GM19452 (cell line): Measurements from ENCODE around the gene CCNA1.
A peak's percentile ranks its signal among the peaks of the same experiment; 100 is the strongest.

Experiments
- ATAC-seq: cut with Tn5 transposase; IDR thresholded peaks from one replicate; pipeline ENCODE4 v1.9.1; 2021; ENCODE audit not compliant: unreplicated experiment

Gene CCNA1

DNA sequence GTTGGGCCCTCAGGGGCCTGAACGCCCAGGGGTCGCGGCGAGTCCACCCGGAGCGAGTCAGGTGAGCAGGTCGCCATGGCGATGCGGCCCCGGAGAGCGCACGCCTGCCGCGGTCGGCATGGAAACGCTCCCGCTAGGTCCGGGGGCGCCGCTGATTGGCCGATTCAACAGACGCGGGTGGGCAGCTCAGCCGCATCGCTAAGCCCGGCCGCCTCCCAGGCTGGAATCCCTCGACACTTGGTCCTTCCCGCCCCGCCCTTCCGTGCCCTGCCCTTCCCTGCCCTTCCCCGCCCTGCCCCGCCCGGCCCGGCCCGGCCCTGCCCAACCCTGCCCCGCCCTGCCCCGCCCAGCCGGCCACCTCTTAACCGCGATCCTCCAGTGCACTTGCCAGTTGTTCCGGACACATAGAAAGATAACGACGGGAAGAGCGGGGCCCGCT, at the start of gene CCNA1:
CCNA1 (plus strand) TSS at position 390 of the 439 bp plus-strand sequence. CDS start 562 bp downstream, outside the sequence.
- ATAC-seq: no peak

DNA sequence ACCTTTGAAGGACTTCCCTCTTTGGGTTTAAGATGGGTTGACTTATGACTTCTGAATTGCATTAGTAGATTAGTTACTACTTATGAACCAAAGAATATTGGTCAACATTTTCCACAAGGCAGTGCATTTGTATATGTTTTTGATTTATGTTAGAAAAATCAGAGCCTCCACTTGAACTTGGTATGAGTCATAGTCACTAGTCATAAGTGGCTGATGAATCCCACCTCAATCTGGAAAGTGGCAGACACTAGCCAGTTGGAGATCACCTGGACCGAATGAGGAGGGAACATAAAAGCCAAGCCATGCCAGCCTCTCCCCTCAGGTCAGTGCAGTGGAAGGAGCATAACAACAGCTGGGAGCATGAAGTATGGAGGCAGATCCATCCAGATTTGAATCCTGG, 46.8 kb upstream of the CCNA1 start:
- no peak for ATAC-seq

DNA sequence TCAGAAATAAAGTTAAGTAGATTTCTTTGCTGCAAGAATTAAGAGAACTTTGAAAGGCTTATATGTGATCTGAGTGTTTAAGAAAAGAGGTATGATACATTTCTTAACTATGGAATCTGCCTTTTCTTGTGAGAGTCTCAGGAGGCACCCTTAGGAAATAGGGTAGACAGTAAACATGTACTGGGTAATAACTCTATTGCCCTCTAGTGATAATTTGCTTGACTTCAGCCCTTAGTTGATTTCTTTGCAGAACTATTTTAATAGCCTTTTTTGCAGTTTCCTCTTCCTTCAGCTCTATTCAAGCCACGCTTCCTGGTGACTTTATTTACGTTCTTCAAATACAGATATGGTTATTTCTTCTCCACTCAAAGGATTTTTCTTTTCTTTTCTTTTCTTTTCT, 37.0 kb upstream of the CCNA1 start:
- ATAC-seq: no peak

DNA sequence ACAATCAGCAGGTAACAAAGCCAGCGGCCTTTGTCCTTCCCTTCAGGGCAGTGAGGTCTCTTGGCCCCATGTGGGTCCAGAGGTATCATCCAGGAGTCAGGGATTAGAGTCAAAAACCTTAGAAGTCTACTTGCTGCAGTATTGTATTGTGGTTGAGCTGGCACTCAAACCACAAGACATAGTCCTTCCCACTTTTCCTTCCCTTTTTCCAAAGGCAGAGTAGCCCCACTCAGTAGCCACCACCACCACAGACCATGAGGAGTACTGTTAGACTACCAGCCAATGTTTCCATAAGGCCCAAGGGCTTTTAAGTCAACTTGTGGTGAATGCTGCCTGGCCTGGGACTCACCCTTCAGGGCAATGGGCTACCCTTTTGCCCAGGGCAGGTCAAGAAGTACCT, 27.1 kb upstream of the CCNA1 start:
- ATAC-seq: no peak

DNA sequence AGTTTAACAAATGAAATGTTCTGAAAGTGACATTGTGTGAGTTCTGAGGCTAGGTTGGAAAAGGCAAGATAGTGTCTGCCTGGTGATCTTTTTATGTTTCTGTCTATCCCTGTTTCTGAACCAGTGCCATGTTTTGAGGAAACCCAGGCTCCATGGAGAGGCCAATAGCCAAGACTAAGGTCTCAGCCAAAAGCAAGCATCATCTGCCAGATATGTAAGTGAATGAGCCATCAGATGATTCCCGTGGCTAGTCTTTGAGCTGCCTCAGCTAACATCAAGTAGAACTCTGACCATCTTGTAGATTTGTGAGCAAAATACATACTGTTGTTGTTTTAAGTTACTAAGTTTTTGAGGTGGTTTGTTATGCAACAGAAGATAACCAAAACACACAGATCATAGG, 19.6 kb upstream of the CCNA1 start:
- ATAC-seq: no peak

DNA sequence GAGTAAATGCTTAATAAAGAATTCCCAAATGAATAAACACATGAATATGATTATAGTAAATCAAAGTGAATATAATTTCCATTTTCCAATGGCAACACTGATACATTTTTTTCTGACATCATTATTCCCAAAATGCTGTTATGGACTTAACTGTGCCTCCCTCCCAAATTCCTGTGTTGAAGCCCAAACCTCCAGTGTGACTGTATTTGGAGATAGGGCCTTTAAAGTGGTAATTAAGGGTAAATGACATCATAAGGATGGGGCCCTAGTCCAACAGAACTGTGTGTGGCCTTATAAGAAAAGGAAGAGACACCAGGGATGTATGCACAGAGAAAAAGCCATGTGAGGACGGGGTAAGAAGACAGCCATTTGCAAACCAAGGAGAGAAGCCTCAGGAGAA, 19.1 kb upstream of the CCNA1 start:
- ATAC-seq: no peak

DNA sequence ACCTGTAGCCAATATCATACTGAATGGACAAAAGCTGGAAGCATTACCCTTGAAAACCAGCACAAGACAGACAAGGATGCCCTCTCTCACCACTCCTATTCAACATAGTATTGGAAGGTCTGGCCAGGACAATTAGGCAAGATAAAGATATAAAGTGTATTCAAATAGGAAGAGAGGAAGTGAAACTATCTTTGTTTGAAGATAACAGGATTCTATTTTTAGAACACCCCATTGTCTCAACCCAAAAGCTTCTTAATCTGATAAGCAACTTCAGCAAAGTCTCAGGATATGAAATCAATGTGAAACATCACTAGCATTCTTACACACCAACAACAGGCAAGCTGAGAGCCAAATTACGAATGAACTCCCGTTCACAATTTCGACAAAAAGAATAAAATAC, 17.8 kb upstream of the CCNA1 start:
- no peak for ATAC-seq

DNA sequence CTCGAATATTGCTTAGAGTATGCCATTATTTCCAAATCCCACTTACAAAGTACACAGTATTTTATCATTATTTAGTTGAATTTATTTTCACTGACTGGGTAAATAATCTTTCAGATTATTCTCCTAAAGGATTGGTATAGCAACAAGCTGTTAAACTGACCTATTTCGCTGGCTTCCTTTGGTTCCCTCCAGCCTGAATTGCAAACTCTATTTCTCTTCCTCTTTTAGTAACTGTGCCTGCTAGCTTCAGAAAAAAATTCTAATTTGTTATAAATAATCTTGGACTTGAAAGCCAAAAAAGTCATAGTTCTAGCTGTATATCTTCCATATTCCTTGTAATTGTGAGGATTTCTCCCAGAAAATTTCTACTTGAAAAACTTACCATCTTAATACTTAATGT, 15.0 kb upstream of the CCNA1 start:
- ATAC-seq: no peak

DNA sequence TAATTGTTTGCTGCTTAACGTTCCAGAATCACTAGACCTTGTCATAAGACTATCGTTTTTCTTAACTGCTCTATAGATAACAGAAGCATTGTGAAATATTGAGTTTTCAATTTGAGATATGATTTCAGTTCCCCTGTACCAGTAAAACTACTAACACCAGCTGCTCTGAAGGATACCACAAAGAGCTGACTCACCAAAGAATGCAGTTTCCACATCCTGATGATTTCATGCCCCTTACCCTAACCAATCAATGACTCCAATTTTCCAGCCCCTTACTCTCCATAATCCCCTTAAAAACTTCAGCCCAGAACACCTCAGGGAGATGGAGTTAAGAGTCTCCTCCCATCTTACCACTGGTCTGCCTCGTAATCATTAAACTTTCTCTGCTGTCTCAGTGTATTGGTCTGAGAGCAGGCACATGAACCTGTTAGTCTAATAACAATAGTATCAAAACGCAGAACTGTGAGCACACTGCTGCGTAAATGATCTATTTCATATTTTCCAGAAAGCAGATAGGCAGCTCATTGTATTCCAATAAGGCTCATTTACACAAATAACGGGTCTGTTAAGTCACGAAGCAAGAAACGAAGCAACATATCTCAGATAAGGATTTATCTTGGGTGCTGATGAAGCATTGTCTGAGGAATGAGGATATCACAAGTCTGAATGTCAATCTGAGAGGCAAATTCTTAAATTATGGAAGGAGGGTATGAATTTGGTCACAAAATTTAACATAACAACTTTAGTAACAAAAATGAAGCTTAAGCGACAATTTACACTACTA, 14.1 kb upstream of the CCNA1 start:
- peak; percentile 86 for ATAC-seq

DNA sequence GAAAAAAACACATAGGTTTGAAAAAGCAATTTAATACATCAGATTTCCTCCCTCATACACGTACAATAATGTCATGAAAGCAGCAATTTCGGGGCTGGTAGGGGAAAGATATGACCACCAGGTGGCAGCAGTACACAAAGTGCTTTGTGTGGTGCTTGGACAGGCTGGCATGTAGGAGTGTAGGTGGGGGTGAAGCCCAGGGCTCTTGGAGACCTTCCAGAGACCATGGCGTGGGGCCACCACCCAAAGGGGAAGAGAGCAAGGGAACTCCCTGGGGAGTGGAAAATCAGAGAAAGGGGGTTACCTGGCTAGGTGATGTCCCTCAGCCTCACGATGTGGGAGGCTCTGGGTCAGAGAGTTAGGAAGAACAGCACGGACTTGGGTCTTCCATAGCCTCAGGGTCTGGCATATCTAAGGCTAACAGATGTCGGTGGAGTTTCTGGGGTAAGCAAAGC, 11.8 kb upstream of the CCNA1 start:
- ATAC-seq: peak; percentile 76

DNA sequence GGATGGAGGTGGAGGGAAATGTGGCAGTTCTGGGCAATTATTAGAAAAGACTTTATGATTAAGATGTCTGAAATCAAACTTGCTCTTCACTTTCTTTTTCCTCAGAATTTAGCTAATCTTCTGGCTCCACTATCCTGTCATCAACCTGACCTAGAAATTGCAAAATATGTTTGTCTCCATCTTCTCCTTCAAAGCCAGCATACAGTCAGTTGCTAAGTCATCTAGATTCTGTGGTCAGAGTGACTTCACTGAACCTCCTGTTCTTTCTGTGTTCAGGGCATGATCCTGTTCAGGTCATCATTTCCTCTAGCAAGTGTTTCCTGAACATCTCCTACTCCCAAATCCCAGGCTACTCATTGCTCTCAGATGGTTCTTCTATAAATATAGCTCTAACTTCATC, 10.8 kb upstream of the CCNA1 start:
- ATAC-seq: no peak

DNA sequence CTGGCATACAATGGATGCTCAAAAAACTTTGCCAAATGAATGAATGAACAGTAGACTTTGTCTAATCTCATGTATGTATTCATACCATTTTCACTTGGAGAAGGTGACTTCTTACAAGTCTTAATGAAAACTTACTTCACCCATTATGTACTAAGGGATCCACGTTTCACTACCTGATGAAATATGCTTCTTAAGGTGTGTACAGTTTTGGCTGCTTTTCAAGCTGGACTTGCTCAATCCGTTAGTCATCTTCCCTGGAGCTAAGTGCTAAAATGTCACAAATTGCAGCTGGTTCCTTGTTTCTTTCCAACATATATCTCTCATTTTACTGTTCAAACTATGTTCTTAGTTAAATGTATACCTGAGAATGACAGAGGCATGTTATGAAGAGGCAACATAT, 4.2 kb upstream of the CCNA1 start:
- ATAC-seq: no peak

DNA sequence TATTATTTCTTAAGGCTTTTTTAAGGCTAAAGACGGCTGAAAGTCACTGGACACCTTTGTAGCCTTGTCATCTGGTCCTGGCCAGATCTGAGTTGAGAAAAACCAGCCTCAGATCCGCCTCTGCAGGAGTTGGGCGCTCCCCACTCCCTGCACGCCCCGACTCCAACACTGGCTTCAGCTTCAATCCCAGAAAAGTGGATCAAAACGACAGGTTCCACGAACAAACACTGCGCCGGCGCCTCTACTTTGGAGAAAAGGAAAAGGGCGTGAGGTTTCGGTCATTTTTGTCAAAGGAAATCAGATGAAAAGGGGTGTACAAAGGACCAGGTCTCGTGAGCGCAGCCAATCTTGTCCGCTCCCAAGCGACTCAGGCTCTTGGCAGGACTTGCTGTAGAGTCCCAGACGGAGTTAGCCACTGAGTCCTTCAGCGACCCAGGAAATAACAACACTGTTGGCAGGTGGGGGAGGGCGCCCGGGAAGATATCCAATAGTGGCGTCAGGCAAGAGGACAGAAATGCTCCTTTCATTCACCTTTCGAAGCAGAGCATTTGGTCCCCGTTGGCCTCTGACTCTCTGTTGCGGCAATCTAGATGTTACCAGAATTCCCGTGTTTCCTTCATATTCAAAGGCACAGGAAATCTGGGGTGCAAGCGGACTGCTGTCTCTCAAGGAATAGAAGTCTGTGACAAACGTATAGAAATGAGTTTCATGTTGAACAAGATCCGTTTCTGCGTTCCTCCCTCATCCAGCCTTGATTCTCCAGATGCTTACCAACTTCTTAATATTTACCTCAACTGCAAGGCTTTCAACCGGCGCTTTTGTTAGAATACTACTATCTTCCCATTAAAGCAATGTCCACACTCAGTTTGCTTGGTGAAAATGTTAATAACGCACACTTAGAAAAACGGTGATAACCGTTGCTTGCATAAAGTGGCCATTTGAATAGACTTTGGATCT, 1.8 kb upstream of the CCNA1 start:
- ATAC-seq: no peak

DNA sequence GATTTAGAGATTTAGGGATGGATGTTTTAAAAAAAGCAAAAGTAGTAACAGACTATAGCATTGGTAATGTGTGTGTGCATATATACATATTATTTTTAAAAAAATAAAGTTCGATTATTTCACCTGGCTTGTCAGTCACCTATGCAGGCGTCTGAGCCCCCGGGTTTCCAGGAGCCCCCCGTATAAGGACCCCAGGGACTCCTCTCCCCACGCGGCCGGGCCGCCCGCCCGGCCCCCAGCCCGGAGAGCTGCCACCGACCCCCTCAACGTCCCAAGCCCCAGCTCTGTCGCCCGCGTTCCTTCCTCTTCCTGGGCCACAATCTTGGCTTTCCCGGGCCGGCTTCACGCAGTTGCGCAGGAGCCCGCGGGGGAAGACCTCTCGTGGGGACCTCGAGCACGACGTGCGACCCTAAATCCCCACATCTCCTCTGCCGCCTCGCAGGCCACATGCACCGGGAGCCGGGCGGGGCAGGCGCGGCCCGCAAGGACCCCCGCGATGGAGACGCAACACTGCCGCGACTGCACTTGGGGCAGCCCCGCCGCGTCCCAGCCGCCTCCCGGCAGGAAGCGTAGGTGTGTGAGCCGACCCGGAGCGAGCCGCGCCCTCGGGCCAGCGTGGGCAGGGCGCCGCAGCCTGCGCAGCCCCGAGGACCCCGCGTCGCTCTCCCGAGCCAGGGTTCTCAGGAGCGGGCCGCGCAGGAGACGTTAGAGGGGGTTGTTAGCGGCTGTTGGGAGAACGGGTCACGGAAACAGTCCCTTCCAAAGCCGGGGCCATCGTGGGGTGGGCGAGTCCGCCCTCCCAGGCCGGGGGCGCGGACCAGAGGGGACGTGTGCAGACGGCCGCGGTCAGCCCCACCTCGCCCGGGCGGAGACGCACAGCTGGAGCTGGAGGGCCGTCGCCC, 840 bp upstream of the CCNA1 start:
- ATAC-seq: no peak

DNA sequence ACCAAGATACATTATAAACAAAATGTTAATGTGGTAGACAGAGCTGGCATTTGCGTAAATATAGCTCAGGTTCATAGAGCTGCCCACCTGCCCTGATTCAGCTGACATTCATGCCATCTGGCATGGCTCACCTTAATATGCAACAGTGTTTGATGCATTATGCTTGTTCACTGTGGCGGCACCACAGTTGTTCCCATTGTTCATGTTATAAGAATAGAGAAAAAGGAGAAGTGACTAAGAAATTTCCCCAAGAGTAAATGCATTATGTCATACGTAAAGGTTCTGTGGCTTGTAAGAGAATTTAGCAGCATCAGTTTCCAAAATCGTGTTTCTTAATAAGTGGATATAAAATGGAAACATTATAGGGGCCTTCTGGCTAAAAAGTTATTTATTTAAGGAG, 4.5 kb downstream of the CCNA1 start:
- ATAC-seq: no peak

DNA sequence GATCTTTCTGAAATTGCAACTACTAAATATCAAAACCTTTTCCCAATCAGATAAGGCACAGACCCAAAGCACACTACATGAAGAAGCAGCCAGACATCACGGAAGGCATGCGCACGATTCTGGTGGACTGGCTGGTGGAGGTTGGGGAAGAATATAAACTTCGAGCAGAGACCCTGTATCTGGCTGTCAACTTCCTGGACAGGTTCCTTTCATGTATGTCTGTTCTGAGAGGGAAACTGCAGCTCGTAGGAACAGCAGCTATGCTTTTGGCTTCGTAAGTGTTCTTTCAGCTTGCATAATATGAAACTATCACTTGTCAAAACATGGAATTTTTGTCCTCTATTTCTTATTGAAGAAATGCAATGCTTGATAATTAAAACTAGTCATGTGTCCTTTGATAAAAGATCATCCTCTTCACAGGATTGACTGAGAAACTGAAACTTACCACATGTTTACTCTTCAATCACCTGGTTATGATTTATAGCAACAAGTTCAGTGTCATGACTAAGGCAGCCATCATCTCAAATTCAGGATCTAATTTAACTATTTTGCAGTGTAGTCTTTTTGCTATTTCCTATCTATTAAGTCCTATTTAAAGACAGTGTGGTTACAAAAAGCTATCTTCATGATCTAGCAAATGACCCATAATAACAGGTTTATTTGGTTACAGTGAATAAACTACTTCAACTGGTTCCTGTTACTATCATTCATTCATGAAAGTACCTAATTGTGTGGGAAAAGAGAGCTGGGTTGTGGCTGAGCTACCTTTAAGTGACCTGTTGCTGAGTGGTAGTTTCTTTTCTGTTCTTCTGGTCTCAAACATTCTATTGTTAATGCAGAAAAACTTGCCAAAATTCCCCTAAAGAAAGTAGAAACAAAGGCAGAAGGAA, 6.5 kb downstream of the CCNA1 start:
- no peak for ATAC-seq

DNA sequence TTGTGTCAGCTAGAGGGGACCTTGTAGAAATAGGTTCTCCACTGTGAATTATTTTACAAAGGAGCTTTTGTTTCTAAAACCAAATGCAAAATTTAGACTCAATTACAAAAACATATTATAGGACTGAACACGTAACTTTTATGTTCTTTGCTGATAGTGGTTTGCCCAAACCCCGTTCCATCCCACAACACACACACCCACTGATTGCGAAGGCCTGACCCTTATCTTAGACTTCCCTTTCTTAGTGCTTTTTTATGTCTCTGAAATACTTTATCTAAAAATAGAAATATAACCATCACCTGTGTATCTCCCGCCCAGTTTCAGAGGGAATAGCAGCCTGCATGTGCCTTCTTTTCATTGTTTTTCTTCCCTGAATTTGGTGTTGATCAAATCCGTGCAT, 13.0 kb downstream of the CCNA1 start:
- ATAC-seq: no peak

DNA sequence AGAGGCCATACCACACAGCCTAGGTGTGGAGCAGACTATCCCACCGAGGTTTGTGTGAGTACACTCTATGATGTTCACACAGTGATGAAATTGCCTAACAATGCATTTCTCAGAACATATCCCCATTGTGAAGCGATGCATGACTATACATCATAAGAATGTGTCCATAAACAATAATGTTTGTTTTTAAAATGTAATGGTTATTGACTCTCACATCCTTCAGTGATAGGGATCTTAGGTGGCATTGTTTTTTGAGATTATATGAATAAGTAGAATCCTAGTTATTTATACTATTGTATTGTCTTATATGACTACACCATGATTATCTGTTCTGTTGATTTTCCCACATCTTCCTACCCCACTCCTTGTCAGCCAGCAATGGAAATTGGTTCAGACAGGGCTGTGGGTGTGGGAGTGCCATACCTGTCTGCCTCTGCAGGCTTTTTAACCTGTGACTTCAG, 13.6 kb downstream of the CCNA1 start:
- ATAC-seq: no peak

DNA sequence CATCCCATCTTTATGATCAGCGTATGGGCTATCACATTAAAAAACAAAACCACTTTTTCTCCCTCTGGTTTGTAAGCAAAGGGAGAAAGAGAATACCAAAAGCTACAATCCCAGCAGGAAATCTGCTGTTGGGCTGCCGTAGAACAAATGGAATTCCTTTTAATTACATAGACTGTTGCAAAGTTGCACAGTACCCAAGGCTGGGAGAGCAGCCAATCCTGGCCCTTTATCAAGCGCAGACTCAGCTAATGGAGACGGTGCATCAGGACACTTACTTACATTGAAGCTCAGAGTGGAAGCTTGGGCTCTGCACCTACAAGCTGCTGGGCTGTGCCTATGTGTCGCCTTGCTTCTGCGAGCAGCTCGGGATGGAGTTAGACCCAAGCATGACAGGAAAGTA, 15.2 kb downstream of the CCNA1 start:
- ATAC-seq: no peak

DNA sequence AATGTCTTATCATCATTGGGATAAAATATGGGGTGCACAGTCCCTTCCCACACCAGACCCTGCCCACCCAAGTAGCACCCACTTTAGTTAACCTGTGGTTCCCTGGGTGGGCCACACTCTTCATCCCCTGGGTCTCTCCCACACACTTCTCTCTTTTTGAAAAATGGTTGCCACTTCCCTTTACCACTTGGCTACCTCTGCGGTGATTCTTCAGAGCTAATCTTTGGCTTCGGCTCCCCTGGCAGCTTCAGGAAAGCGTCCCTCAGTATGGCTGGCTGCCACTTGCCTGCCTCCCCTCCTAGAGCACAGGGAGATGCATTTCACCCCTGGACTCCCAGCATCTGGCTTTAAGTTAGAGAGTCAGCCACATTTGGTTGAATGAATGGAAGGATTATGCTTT, 18.2 kb downstream of the CCNA1 start:
- ATAC-seq: no peak
